SH-SY5Y (cell line): Measurements from ENCODE around the gene MRFAP1L1.

Experiments
- GATA2 ChIP-seq: IDR thresholded peaks from 2 replicates; pipeline ENCODE4 v1.6.1; 2011; ENCODE audit warnings: mild to moderate bottlenecking, low read depth, low read length
- GATA3 ChIP-seq: IDR thresholded peaks from 2 replicates; pipeline ENCODE4 v1.6.1; 2011; ENCODE audit warnings: low read depth, mild to moderate bottlenecking, low read length, moderate library complexity

DNA sequence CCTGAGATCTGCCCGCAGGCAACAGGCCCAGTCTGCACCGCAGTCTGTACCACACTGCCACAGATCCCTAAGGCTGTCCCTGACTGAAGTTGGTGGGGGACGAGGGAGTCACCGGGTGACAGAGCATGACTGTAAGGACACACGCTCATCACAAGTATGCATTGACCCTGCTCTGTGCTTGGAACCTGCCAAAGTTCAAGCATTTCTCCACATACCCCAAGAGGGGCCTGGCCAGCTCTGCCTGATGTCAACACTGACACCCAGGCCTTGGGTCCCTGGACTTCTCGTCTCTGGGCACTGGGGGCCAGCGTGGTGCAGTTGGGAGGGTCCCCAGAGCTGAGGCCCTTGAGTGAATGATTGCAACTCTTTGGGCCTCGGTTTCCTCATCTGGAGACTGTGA is 14.2 kb upstream of the MRFAP1L1 start:
- TF ChIP-seq GATA3, result no peak
- no peak for TF ChIP-seq GATA2
